Kidney (tissue), 14 donors: ENCODE measurements around the gene PLA2R1. TPM values are rescaled to one million over a fixed set of nuclear protein-coding genes. Genes with fewer than 3 reads are reported as not detected.
A peak's percentile ranks its signal among the peaks of the same experiment; 100 is the strongest.

Source experiments
- DNase-seq, 5 donors: peaks; one replicate each; pipeline ENCODE4 v3.0.0-alpha.2; 2013 to 2020
- FAIRE-seq: peaks from 2 replicates; lab custom pipeline; 2012; peaks lifted over from hg19 to GRCh38; lab: Jason Lieb, UNC
- H3K27ac ChIP-seq, 2 donors: one replicate each; pipeline ENCODE4 v1.7.0; 2013; ENCODE audit warnings: low read depth in 2 of 2, low read length in 2 of 2, inconsistent platforms in 1 of 2
- H3K27me3 ChIP-seq: one replicate; pipeline ENCODE4 v1.7.1; 2013; ENCODE audit warnings: low read length, inconsistent platforms; ENCODE audit not compliant: control insufficient read depth, insufficient read depth
- H3K36me3 ChIP-seq, 3 donors: one replicate each; pipeline versions ENCODE4 v1.7.0 to v1.7.1; 2013; ENCODE audit warnings: low read length in 3 of 3, control low read depth in 1 of 3, inconsistent platforms in 1 of 3; ENCODE audit not compliant: insufficient read depth in 3 of 3, control insufficient read depth in 2 of 3
- H3K4me1 ChIP-seq, 3 donors: one replicate each; pipeline versions ENCODE4 v1.7.0 to v1.7.1; 2013; ENCODE audit warnings: low read length in 3 of 3, inconsistent platforms in 1 of 3, low read depth in 1 of 3; ENCODE audit not compliant: control insufficient read depth in 2 of 3, insufficient read depth in 2 of 3
- H3K4me3 ChIP-seq, 3 donors: one replicate each; pipeline versions ENCODE4 v1.7.0 to v1.8.1; 2013; ENCODE audit warnings: low read length in 3 of 3, control low read depth in 1 of 3, inconsistent platforms in 1 of 3
- H3K9ac ChIP-seq, 3 donors: one replicate each; pipeline versions ENCODE4 v1.7.0 to v1.7.1; 2013; ENCODE audit warnings: low read length in 3 of 3, control low read depth in 1 of 3, inconsistent platforms in 1 of 3
- H3K9me3 ChIP-seq, 3 donors: one replicate each; pipeline versions ENCODE4 v1.7.0 to v1.7.1; 2013; ENCODE audit warnings: low read length in 3 of 3, control low read depth in 1 of 3, inconsistent platforms in 1 of 3; ENCODE audit not compliant: control insufficient read depth in 2 of 3, insufficient read depth in 1 of 3
- intact Hi-C: fragments of 100-400 bp; cut with DNase I; formaldehyde crosslinking; loops from one replicate; pipeline ENCODE4 v1.11.1; 2022
- polyA plus RNA-seq: library from polyadenylated mRNA; stranded (reverse); fragments of 350-450 nt; fragmentation: Illumina TruSeq; extraction: RNeasy Lipid Tissue Mini Kit (QIAGEN cat#74804); gene quantifications from one replicate; pipeline ENCODE4 v1.2.3, GENCODE V29; 2014; ENCODE audit warnings: low read depth, low replicate concordance; ENCODE audit not compliant: insufficient read depth
- total RNA-seq: library from RNA; stranded (reverse); fragmentation: NEBNext Ultra II Directional; extraction: Animal tissue kit (Norgen Biotek cat#: 25700); gene quantifications from one replicate; pipeline ENCODE4 v1.2.1, GENCODE V29; 2021
- TF ChIP-seq, protein P1 (sequence below): IDR thresholded peaks from 3 replicates; pipeline ENCODE4 v1.5.1; 2012; ENCODE audit warnings: mild to moderate bottlenecking, moderate library complexity, borderline replicate concordance; ENCODE audit not compliant: insufficient read depth; ENCODE audit errors: extremely low read depth
- donor health status: control.
- donor health status: control.
- donor health status: control.
- donor health status: control.
- donor health status: control.
- donor health status: DM: yes; HTN: yes; CAD: no.
- donor health status: Normal renal cell carcinoma (clear cell type).

Gene PLA2R1
- total and polyA plus RNA-seq, 2 donors from 2014 or later = 6.6 to 71.9 TPM

DNA sequence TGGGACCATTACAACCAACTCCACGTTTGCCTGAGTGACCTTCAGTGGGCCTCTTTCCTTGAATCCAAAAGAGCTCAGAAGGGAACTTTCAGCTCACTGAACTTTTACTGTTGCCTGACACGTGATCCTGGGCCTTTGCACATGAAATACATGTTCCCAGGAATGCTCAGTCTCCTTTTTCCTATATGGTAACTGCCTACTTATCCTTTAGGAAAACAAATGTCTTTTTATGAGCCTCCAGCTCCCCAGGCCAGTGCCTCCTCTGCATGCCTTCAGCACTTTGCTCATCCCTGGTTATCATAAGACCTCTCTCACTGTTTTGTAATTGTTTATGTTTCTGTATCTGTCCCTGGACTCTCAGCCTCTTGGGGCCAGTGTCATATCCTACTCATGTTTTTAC, 5.1 kb downstream of the PLA2R1 start:
- no peak overlapping the region for H3K4me3 ChIP-seq
- peaks cover 0 to 6% (median 0%) of the 10 kb centered on the region in 3 donors for H3K4me1 ChIP-seq
- H3K9ac ChIP-seq = no peak overlapping the region
- H3K9me3 ChIP-seq = no peaks in the 10 kb centered on the region
- DNase-seq (no peak), FAIRE-seq (no peak)
- no peaks in the 10 kb centered on the region for H3K36me3 ChIP-seq
- H3K27ac ChIP-seq = no peak overlapping the region
- TF ChIP-seq, protein P1, sequence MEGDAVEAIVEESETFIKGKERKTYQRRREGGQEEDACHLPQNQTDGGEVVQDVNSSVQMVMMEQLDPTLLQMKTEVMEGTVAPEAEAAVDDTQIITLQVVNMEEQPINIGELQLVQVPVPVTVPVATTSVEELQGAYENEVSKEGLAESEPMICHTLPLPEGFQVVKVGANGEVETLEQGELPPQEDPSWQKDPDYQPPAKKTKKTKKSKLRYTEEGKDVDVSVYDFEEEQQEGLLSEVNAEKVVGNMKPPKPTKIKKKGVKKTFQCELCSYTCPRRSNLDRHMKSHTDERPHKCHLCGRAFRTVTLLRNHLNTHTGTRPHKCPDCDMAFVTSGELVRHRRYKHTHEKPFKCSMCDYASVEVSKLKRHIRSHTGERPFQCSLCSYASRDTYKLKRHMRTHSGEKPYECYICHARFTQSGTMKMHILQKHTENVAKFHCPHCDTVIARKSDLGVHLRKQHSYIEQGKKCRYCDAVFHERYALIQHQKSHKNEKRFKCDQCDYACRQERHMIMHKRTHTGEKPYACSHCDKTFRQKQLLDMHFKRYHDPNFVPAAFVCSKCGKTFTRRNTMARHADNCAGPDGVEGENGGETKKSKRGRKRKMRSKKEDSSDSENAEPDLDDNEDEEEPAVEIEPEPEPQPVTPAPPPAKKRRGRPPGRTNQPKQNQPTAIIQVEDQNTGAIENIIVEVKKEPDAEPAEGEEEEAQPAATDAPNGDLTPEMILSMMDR = no peak
- intact Hi-C loops = no loop called here
- H3K27me3 ChIP-seq = no peaks in the 10 kb centered on the region

DNA sequence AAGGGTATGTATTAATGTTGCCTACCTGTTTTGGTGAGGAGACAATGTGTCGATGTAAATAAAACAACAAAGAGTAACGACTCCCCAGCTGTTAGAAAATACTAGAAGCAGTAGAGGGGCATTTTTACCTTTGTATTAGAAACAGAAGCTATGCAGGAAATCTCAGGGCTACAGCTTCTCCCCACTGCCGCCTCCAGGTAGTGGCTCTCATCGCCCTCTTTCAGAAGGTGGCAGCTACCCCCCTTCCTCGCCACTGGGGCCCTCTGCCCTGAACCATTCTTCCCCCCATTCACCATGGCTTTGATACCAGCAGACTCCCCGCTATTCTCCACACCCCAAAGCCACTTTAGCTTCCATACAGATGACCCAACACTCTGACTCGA, 6.7 kb downstream of the PLA2R1 start:
- Histone ChIP-seq H3K27me3 (no peaks in the 10 kb centered on the region), H3K27ac (no peak overlapping the region), H3K9me3 (no peaks in the 10 kb centered on the region), H3K4me1 (peaks cover 0 to 6% (median 4%) of the 10 kb centered on the region in 3 donors), H3K36me3 (no peaks in the 10 kb centered on the region), H3K9ac (no peak overlapping the region), H3K4me3 (no peak overlapping the region)
- TF ChIP-seq, protein P1 = no peak
- no peak for FAIRE-seq
- intact Hi-C loops = no loop called here
- no peak for DNase-seq

DNA sequence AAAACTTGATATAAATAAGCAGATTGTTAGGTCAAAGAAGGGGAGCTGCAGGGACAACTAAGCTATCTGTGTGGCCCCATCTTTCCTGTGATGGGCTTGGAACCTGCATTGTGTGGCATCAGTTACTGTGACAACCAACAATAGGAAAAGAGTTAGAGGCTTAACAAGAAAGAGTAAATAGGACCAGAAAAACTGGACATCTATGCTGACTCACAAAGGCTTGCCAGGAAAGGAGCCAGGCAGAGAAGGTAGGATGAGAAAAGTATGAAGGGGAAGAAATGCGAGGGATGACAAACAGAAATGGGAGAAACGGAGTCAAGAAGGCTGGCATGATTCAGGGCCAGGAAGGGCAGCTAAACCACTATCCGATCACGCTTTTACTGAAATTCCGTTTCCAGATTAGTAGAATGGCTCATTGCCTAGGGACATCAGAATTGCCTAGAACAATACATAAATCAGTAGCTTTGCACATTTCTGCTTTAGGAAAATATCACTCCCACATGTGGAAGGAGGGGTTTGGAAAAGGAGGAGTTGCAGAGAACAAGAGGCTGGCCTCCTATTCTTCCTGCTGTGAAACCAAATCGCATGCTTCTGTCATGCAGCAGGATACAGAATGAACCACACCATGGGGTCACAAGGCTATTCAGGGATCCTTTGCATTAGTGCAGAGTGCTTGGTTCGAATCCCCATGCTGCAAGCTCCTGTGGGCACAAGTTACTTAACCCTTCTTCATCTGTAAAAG, 7.3 kb downstream of the PLA2R1 start:
- FAIRE-seq = no peak

More for the DNA sequence above, 7.3 kb downstream of the PLA2R1 start:
- H3K9ac ChIP-seq = no peak overlapping the region
- DNase-seq = peak in 3 of 5 donors; percentile 41 to 86 (median 74)
- no peaks in the 10 kb centered on the region for H3K36me3 ChIP-seq
- H3K9me3 ChIP-seq = no peaks in the 10 kb centered on the region
- intact Hi-C loops = no loop called here
- TF ChIP-seq, protein P1 = no peak
- no peak overlapping the region for H3K4me3 ChIP-seq
- no peak overlapping the region for H3K27ac ChIP-seq
- H3K4me1 ChIP-seq = peaks cover 0 to 6% (median 4%) of the 10 kb centered on the region in 3 donors
- no peaks in the 10 kb centered on the region for H3K27me3 ChIP-seq
